ENCODE data around the gene NOP9. TPM values are rescaled to one million over a fixed set of nuclear protein-coding genes. Genes with fewer than 3 reads are reported as not detected.
A peak's percentile ranks its signal among the peaks of the same experiment; 100 is the strongest.

The NOP9 gene
- total RNA-seq, 4 donors from 2014 or later = 19.8 to 31.2 (median 21.2) TPM

GRCh38 chr14:24253936-24254335, 45.7 kb upstream of the NOP9 start:
- H3K27me3 ChIP-seq = no peaks in the 10 kb centered on the region
- DNase-seq (ENCODE audit: low spot score in 2 of 2) = no peak
- peaks cover 3% of the 10 kb centered on the region for H3K4me1 ChIP-seq
- H3K27ac ChIP-seq = no peak overlapping the region
- no peak overlapping the region for H3K4me3 ChIP-seq
- WGBS = 89% methylated on average over 7 of the region's 7 CpGs
- H3K36me3 ChIP-seq = peaks cover 46% of the 10 kb centered on the region
- TF ChIP-seq, protein P1, sequence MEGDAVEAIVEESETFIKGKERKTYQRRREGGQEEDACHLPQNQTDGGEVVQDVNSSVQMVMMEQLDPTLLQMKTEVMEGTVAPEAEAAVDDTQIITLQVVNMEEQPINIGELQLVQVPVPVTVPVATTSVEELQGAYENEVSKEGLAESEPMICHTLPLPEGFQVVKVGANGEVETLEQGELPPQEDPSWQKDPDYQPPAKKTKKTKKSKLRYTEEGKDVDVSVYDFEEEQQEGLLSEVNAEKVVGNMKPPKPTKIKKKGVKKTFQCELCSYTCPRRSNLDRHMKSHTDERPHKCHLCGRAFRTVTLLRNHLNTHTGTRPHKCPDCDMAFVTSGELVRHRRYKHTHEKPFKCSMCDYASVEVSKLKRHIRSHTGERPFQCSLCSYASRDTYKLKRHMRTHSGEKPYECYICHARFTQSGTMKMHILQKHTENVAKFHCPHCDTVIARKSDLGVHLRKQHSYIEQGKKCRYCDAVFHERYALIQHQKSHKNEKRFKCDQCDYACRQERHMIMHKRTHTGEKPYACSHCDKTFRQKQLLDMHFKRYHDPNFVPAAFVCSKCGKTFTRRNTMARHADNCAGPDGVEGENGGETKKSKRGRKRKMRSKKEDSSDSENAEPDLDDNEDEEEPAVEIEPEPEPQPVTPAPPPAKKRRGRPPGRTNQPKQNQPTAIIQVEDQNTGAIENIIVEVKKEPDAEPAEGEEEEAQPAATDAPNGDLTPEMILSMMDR (IDR thresholded peaks at IDR 0.05) = no peak
- no peak for TF ChIP-seq POLR2AphosphoS5 (IDR thresholded peaks at IDR 0.05)
- no peak for TF ChIP-seq EP300 (IDR thresholded peaks at IDR 0.05)
- no peak for TF ChIP-seq POLR2A (IDR thresholded peaks at IDR 0.05)
- no peaks in the 10 kb centered on the region for H3K9me3 ChIP-seq

- WGBS = 98% methylated on average over 16 of the region's 19 CpGs
Observed at GRCh38 chr14:24254630-24255392, 44.8 kb upstream of the NOP9 start.

DNA sequence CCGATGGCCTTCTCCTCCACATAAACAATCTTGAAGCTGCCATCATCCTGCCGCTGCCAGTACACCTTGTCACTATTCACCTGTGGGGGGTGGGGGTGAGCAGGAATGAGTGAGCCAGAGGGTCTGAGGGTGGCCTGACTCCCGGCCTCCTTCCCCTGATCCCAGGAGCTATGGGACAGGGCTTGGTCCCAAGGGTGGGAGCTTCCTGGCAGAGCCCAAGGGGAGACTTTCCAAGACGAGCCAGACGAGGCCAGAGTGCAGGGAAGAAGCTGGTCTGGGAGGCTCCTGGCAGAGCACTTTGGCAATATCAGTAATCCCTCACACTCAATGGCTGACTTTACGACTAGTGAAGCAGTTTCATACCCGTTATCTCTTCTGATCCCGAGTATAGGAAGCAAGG, 44.2 kb upstream of the NOP9 start:
- Histone ChIP-seq H3K4me3 (no peak overlapping the region), H3K27ac (no peak overlapping the region), H3K27me3 (no peaks in the 10 kb centered on the region), H3K4me1 (peaks cover 15% of the 10 kb centered on the region), H3K36me3 (peaks cover 43% of the 10 kb centered on the region), H3K9me3 (no peaks in the 10 kb centered on the region)
- 88% methylated on average over 8 of the region's 8 CpGs for WGBS
- DNase-seq (ENCODE audit: low spot score in 2 of 2) = peak in 1 of 2 donors; percentile 55
- TF ChIP-seq, protein P1 (IDR thresholded peaks at IDR 0.05) = no peak
- TF ChIP-seq POLR2A (IDR thresholded peaks at IDR 0.05) (no peak), EP300 (IDR thresholded peaks at IDR 0.05) (no peak), POLR2AphosphoS5 (IDR thresholded peaks at IDR 0.05) (no peak)

More at GRCh38 chr14:24254630-24255392, 44.8 kb upstream of the NOP9 start:
- Histone ChIP-seq H3K4me3 (no peak overlapping the region), H3K27me3 (no peaks in the 10 kb centered on the region), H3K27ac (no peak overlapping the region), H3K36me3 (peaks cover 43% of the 10 kb centered on the region), H3K9me3 (no peaks in the 10 kb centered on the region), H3K4me1 (peaks cover 10% of the 10 kb centered on the region)
- TF ChIP-seq, protein P1 (IDR thresholded peaks at IDR 0.05) = no peak
- no peak for DNase-seq (ENCODE audit: low spot score in 2 of 2)

GRCh38 chr14:24255931-24256711, 43.5 kb upstream of the NOP9 start:
- H3K27me3 ChIP-seq = no peaks in the 10 kb centered on the region
- WGBS = 89% methylated on average over 10 of the region's 12 CpGs

More at GRCh38 chr14:24255931-24256711, 43.5 kb upstream of the NOP9 start:
- Histone ChIP-seq H3K36me3 (peaks cover 39% of the 10 kb centered on the region), H3K4me1 (peaks cover 15% of the 10 kb centered on the region), H3K27ac (no peak overlapping the region), H3K9me3 (no peaks in the 10 kb centered on the region), H3K4me3 (no peak overlapping the region)
- TF ChIP-seq POLR2AphosphoS5 (IDR thresholded peaks at IDR 0.05) = no peak
- TF ChIP-seq POLR2A (IDR thresholded peaks at IDR 0.05) = no peak
- TF ChIP-seq, protein P1 (IDR thresholded peaks at IDR 0.05) = no peak
- TF ChIP-seq EP300 (IDR thresholded peaks at IDR 0.05) = no peak
- DNase-seq (ENCODE audit: low spot score in 2 of 2) = peak in 1 of 2 donors; percentile 42

Data from suprapubic skin (tissue), 4 donors.